ENCODE results near the gene GABRA5. TPM values are rescaled to one million over a fixed set of nuclear protein-coding genes. Genes with fewer than 3 reads are reported as not detected.

The GABRA5 gene
- total and polyA plus RNA-seq, 11 donors, result not detected

DNA sequence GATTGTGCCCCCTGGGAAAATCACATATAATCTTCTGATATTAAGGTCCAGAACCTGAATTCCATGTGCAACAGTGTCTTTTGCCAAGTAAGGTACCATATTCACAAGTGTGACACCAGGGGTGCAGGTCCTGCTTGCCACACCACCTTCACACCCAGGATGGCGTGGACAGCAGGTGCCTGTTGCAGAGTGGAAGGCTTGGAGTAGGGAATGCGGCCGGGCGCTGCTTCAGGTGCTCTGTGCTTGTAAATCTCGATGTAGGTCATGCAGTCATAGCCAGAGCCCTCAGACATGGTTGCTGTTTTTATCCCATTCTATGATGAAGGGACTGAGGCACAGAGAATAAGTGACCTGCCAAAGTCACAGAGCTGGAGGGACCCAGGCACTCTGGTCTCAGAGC is 69.6 kb downstream of the GABRA5 start:
- H3K36me3 ChIP-seq, result no peaks in the 10 kb centered on the region
- WGBS, 4 donors, result 75 to 88% (median 83%) methylated on average over 5 of the region's 5 CpGs

DNA sequence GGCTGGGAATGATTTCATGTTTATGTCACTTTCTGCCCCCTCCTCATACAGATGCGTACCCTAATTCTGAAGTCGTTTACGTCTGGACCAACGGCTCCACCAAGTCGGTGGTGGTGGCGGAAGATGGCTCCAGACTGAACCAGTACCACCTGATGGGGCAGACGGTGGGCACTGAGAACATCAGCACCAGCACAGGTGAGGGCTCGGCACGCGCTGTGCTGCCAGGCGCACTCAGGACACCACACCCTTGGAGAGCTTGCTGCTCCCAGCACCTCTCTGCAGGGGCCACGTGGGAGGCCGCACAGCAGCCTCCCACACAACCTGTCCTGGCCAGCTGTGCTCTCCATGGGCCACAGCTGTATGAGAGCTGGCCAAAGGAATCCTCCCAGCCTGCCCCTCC is 70.3 kb downstream of the GABRA5 start:
- Histone ChIP-seq H3K27ac (no peak overlapping the region), H3K27me3 (no peaks in the 10 kb centered on the region), H3K4me3 (no peak overlapping the region), H3K4me1 (no peaks in the 10 kb centered on the region), H3K36me3 (no peaks in the 10 kb centered on the region), H3K9me3 (no peaks in the 10 kb centered on the region)
- DNase-seq (no peak), ATAC-seq (no peak)
- intact Hi-C loops (cut with DNase I), result no loop called here
- 77 to 89% (median 85%) methylated on average over 9 to 13 of the region's 13 CpGs for WGBS, 4 donors
- TF ChIP-seq CTCF (IDR thresholded peaks at IDR 0.05) (no peak), POLR2A (IDR thresholded peaks at IDR 0.05) (no peak)

More for the DNA sequence above, 69.6 kb downstream of the GABRA5 start:
- DNase-seq (no peak), ATAC-seq (no peak)
- no peak for TF ChIP-seq CTCF (IDR thresholded peaks at IDR 0.05)
- no peak for TF ChIP-seq POLR2A (IDR thresholded peaks at IDR 0.05)
- no peaks in the 10 kb centered on the region for H3K9me3 ChIP-seq
- H3K4me1 ChIP-seq, result no peaks in the 10 kb centered on the region
- H3K4me3 ChIP-seq, result no peak overlapping the region
- no peaks in the 10 kb centered on the region for H3K27me3 ChIP-seq
- intact Hi-C loops (cut with DNase I), result no loop called here
- H3K27ac ChIP-seq, result no peak overlapping the region

DNA sequence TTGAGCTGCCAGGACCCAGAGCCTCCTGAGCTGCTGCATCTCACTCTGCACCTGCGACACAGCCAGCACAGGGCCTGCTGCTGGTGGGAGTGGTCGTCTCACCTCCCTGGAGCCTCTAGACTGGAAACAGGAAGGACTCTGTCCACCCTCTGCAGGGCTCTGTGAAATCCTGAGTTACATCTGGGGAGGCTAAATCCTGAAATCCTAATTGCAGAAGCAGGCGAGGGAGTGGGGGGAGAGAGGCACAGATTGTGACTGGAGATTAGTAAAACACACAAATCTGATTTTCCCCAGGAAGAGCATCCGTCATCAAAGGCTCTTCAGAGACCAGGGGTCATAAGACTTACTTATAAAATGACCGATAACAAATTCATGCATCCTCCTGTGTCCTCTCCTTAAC is 72.5 kb downstream of the GABRA5 start:
- Histone ChIP-seq H3K27ac (no peak overlapping the region), H3K9me3 (no peaks in the 10 kb centered on the region), H3K4me1 (no peaks in the 10 kb centered on the region), H3K36me3 (no peaks in the 10 kb centered on the region), H3K27me3 (no peaks in the 10 kb centered on the region), H3K4me3 (no peak overlapping the region)
- ATAC-seq (no peak), DNase-seq (no peak)
- 46 to 63% (median 58%) methylated on average over 5 of the region's 5 CpGs for WGBS, 4 donors
- intact Hi-C loops (cut with DNase I), result no loop called here
- no peak for TF ChIP-seq CTCF (IDR thresholded peaks at IDR 0.05)
- TF ChIP-seq POLR2A (IDR thresholded peaks at IDR 0.05), result no peak

- no peaks in the 10 kb centered on the region for H3K4me1 ChIP-seq
- no peak overlapping the region for H3K27ac ChIP-seq
- H3K9me3 ChIP-seq, result no peaks in the 10 kb centered on the region
- no peak overlapping the region for H3K4me3 ChIP-seq
- ATAC-seq, result no peak
- TF ChIP-seq CTCF (IDR thresholded peaks at IDR 0.05) (no peak), POLR2A (IDR thresholded peaks at IDR 0.05) (no peak)
- no peaks in the 10 kb centered on the region for H3K27me3 ChIP-seq
- 76 to 83% (median 77%) methylated on average over 5 of the region's 5 CpGs for WGBS, 4 donors
- DNase-seq, result no peak
- no peaks in the 10 kb centered on the region for H3K36me3 ChIP-seq
- intact Hi-C loops (cut with DNase I), result no loop called here
These were observed 74.6 kb downstream of the GABRA5 start for GRCh38 chr15:26941489-26941888.
